Nephron progenitor cell (in vitro differentiated cells): Measurements from ENCODE around the gene PRDX5.

Source experiments
- DNase-seq: peaks from one replicate; pipeline ENCODE4 v3.0.0; 2021
- H3K27ac Mint-ChIP-seq: 2 replicates; pipeline ENCODE4 v1.8.0; 2021; ENCODE audit warnings: mild to moderate bottlenecking, moderate library complexity, mixed read lengths
- H3K27me3 Mint-ChIP-seq: 2 replicates; pipeline ENCODE4 v1.8.0; 2021; ENCODE audit warnings: mild to moderate bottlenecking, low read depth, mixed read lengths; ENCODE audit not compliant: poor library complexity
- H3K36me3 Mint-ChIP-seq: 2 replicates; pipeline ENCODE4 v1.8.0; 2021; ENCODE audit warnings: low read depth, mixed read lengths
- H3K4me1 Mint-ChIP-seq: 2 replicates; pipeline ENCODE4 v1.8.0; 2021; ENCODE audit warnings: mixed read lengths
- H3K4me3 Mint-ChIP-seq: 2 replicates; pipeline ENCODE4 v1.8.0; 2021; ENCODE audit warnings: mild to moderate bottlenecking, moderate library complexity, mixed read lengths
- H3K9me3 Mint-ChIP-seq: 2 replicates; pipeline ENCODE4 v1.8.0; 2021; ENCODE audit warnings: mild to moderate bottlenecking, moderate library complexity, mixed read lengths
- CTCF ChIP-seq: fragments of 200-600 bp; sonication (generic); IDR thresholded peaks from 2 replicates; pipeline ENCODE4 v1.5.0; 2021; ENCODE audit warnings: antibody characterized with exemption

The PRDX5 gene

DNA sequence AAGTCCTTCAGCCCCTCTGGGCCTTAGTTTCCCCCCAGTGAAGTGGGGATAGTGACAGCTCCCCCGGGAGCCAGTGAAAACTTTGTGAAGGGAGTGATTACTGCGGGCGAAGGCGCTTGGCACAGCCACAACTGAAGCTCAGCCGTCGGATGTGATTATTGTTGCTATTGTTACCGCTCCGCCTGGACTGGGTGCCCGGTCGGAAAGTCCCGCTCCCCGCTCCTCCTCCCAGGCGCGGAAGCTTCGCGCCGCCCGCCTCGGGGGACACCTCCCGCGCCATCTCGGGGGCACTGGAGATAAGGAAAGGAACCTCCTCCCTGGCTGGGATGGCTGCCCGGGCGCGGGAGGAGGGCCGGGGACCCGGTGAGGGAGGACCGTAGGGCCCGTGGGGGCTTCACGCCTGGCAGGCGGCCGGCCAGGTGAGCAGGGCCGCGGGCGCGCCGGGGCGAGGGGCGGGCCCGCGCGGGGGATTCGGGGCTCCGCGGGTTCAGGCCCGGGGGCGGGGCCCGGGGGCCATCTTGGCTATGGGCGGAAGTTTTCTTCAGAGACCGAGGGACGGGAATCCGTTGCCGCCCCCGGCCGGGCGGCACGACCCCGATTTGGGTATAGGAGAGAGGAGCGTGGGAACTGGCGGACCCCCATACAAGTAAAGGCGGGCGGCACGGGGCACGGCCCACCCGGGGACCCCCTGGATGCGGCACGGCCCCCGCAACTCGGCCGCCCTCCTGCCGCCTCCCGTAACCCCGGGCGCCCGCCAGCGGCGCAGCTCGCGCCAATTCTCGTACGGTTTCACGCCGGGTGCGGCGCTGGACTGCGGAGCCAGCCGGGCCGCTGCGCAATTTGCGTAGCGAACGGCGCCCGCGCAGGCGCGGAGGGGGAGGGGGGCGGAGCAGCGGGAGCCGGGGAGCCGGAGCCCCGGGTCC, 32.7 kb upstream of the PRDX5 start, which contains the start of gene GPR137:
Gene GPR137 (plus strand): TSS at position 887 of the 923 bp plus-strand sequence. CDS start 677 bp downstream, outside the sequence.
- peaks cover 19% of the 10 kb centered on the region for H3K27me3 Mint-ChIP-seq
- peak; percentile 92 for DNase-seq
- peaks cover 14% of the 10 kb centered on the region for H3K36me3 Mint-ChIP-seq
- TF ChIP-seq CTCF = no peak
- H3K9me3 Mint-ChIP-seq = no peaks in the 10 kb centered on the region
- peak within 1 kb of the TSS; percentile 88 for H3K4me3 Mint-ChIP-seq
- peaks cover 14% of the 10 kb centered on the region for H3K4me1 Mint-ChIP-seq
- H3K27ac Mint-ChIP-seq = peak within 1 kb of the TSS; percentile 79

GRCh38 chr11:64285885-64286800, 31.8 kb upstream of the PRDX5 start:
- no peak for DNase-seq
- Mint-ChIP-seq H3K27me3 (peaks cover 28% of the 10 kb centered on the region), H3K36me3 (peaks cover 11% of the 10 kb centered on the region), H3K9me3 (no peaks in the 10 kb centered on the region), H3K27ac (no peak overlapping the region), H3K4me1 (peaks cover 19% of the 10 kb centered on the region), H3K4me3 (peak overlapping the region; percentile 82)
- TF ChIP-seq CTCF = no peak

- H3K36me3 Mint-ChIP-seq = peaks cover 5% of the 10 kb centered on the region
- no peak overlapping the region for H3K27ac Mint-ChIP-seq
- no peaks in the 10 kb centered on the region for H3K9me3 Mint-ChIP-seq
- peaks cover 30% of the 10 kb centered on the region for H3K27me3 Mint-ChIP-seq
- no peak for DNase-seq
- H3K4me3 Mint-ChIP-seq = peak overlapping the region; percentile 82
- no peak for TF ChIP-seq CTCF
- H3K4me1 Mint-ChIP-seq = peaks cover 19% of the 10 kb centered on the region
These were observed 31.1 kb upstream of the PRDX5 start for GRCh38 chr11:64286801-64287159.

GRCh38 chr11:64287676-64288352, 30.1 kb upstream of the PRDX5 start:
- peaks cover 37% of the 10 kb centered on the region for H3K27me3 Mint-ChIP-seq
- H3K4me3 Mint-ChIP-seq = no peak overlapping the region
- H3K27ac Mint-ChIP-seq = no peak overlapping the region
- no peaks in the 10 kb centered on the region for H3K36me3 Mint-ChIP-seq
- DNase-seq = no peak
- no peaks in the 10 kb centered on the region for H3K9me3 Mint-ChIP-seq
- H3K4me1 Mint-ChIP-seq = peaks cover 17% of the 10 kb centered on the region
- TF ChIP-seq CTCF = no peak

DNA sequence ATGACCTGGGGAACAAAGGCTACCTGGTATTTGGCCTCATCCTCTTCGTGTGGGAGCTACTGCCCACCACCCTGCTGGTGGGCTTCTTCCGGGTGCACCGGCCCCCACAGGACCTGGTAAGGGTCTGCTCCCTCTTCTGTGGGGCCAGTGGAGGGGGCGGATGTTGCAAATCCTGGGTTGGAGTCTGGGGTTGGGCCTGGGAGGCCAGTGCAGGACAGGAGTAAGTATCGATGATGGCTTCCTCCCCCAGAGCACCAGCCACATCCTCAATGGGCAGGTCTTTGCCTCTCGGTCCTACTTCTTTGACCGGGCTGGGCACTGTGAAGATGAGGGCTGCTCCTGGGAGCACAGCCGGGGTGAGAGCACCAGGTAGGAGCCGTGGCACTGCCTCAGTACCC, 29.6 kb upstream of the PRDX5 start:
- no peak for DNase-seq
- no peak overlapping the region for H3K27ac Mint-ChIP-seq
- no peaks in the 10 kb centered on the region for H3K36me3 Mint-ChIP-seq
- no peak for TF ChIP-seq CTCF
- peaks cover 42% of the 10 kb centered on the region for H3K27me3 Mint-ChIP-seq
- H3K9me3 Mint-ChIP-seq = no peaks in the 10 kb centered on the region
- H3K4me3 Mint-ChIP-seq = no peak overlapping the region
- peaks cover 14% of the 10 kb centered on the region for H3K4me1 Mint-ChIP-seq
